H1 (cell line): Measurements from ENCODE around the gene PRLH. TPM values are rescaled to one million over a fixed set of nuclear protein-coding genes. Genes with fewer than 3 reads are reported as not detected.

Experiments used
- CTCF ChIA-PET: fragments of 300-600 bp; sonication (Branson Sonifier 250); formaldehyde crosslinking; loops from one replicate; lab custom pipeline; 2021; ENCODE audit not compliant: partially characterized antibody; lab: Charles Lee
- POLR2A ChIA-PET: fragments of 300-600 bp; sonication (Branson Sonifier 250); formaldehyde crosslinking; loops from one replicate; lab custom pipeline; 2021; ENCODE audit warnings: inconsistent platforms; ENCODE audit not compliant: partially characterized antibody; lab: Charles Lee
- DNase-seq, 2 experiments: peaks; one replicate each; pipeline versions ENCODE4 v3.0.0 to v3.0.0-alpha.2; 2010 to 2022; ENCODE audit warnings: low spot score in 2 of 2, low read depth in 1 of 2, mixed read lengths in 1 of 2
- FAIRE-seq: peaks from 2 replicates; lab custom pipeline; 2011; peaks lifted over from hg19 to GRCh38; lab: Jason Lieb, UNC
- H2AFZ ChIP-seq: 2 replicates; pipeline ENCODE4 v1.8.1; 2012; ENCODE audit warnings: low read length, inconsistent platforms
- H2AK5ac ChIP-seq: 2 replicates; pipeline ENCODE4 v1.6.1; 2013; ENCODE audit warnings: low read depth, low read length
- H2BK120ac ChIP-seq: replicated peaks from 2 replicates; pipeline ENCODE3; 2013; ENCODE audit warnings: low read depth, low read length, inconsistent platforms
- H2BK12ac ChIP-seq: 2 replicates; pipeline ENCODE4 v1.6.1; 2013; ENCODE audit warnings: low read depth, low read length
- H2BK15ac ChIP-seq: 2 replicates; pipeline ENCODE4 v1.6.1; 2013; ENCODE audit warnings: low read length
- H2BK20ac ChIP-seq: 2 replicates; pipeline ENCODE4 v1.6.1; 2013; ENCODE audit warnings: low read length
- H2BK5ac ChIP-seq: 2 replicates; pipeline ENCODE4 v1.6.1; 2013; ENCODE audit warnings: low read depth, low read length
- H3K14ac ChIP-seq: 2 replicates; pipeline ENCODE4 v1.6.1; 2013; ENCODE audit warnings: inconsistent platforms; ENCODE audit not compliant: insufficient read length
- H3K18ac ChIP-seq: 2 replicates; pipeline ENCODE4 v1.6.1; 2013; ENCODE audit warnings: low read length; ENCODE audit errors: extremely low read depth
- H3K23ac ChIP-seq: 2 replicates; pipeline ENCODE4 v1.6.1; 2013; ENCODE audit warnings: inconsistent platforms; ENCODE audit not compliant: insufficient read length
- H3K23me2 ChIP-seq: 2 replicates; pipeline ENCODE4 v1.6.1; 2013; ENCODE audit warnings: low read depth, low read length
- H3K27ac ChIP-seq: 2 replicates; pipeline ENCODE4 v1.6.1; 2011; ENCODE audit warnings: low read depth, low read length, inconsistent platforms
- H3K27me3 ChIP-seq, 4 experiments: replicated peaks in 1 of 4; 1 replicate in 1 of 4; 2 replicates in 3 of 4; pipeline versions ENCODE4 v1.6.1 to v1.8.1; 2011 to 2013; ENCODE audit warnings: low read length in 3 of 4, mild to moderate bottlenecking in 3 of 4, inconsistent platforms in 2 of 4, mixed read lengths in 2 of 4, moderate library complexity in 1 of 4; ENCODE audit not compliant: control insufficient read depth in 3 of 4, insufficient read depth in 3 of 4; ENCODE audit errors: extremely low read depth in 1 of 4
- H3K36me3 ChIP-seq, 4 experiments: 2 replicates each; pipeline versions ENCODE4 v1.6.1 to v1.8.1; 2011 to 2013; ENCODE audit warnings: mild to moderate bottlenecking in 4 of 4, low read length in 3 of 4, moderate library complexity in 2 of 4, control low read depth in 1 of 4, inconsistent platforms in 1 of 4; ENCODE audit not compliant: insufficient read depth in 4 of 4, control insufficient read depth in 2 of 4
- H3K4ac ChIP-seq: replicated peaks from 2 replicates; pipeline ENCODE3; 2013; ENCODE audit warnings: low read length, low read depth, mixed read lengths, inconsistent platforms; ENCODE audit not compliant: insufficient read length
- H3K4me1 ChIP-seq, 4 experiments: replicated peaks in 1 of 4; 1 replicate in 1 of 4; 2 replicates in 3 of 4; pipeline versions ENCODE4 v1.6.1 to v1.8.1; 2011 to 2013; ENCODE audit warnings: low read length in 3 of 4, inconsistent platforms in 2 of 4, mixed read lengths in 1 of 4; ENCODE audit not compliant: insufficient read depth in 4 of 4, control insufficient read depth in 3 of 4
- H3K4me2 ChIP-seq, 2 experiments: 2 replicates each; pipeline versions ENCODE4 v1.6.1 to v1.8.1; 2011 to 2013; ENCODE audit warnings: low read depth in 2 of 2, low read length in 2 of 2, control low read depth in 1 of 2, inconsistent platforms in 1 of 2, mild to moderate bottlenecking in 1 of 2; ENCODE audit not compliant: insufficient read depth in 1 of 2
- H3K4me3 ChIP-seq, 4 experiments: fragments of 200-600, 300-600 bp in 1 of 4; sonication (generic), shearing (Covaris generic), sonication (Bioruptor Twin) in 1 of 4; 2 replicates each; pipeline versions ENCODE4 v1.5.1 to v1.8.1; 2011 to 2016; ENCODE audit warnings: low read length in 4 of 4, low read depth in 3 of 4, control low read depth in 2 of 4, inconsistent platforms in 2 of 4, mild to moderate bottlenecking in 2 of 4, mixed read lengths in 1 of 4, moderate library complexity in 1 of 4; ENCODE audit not compliant: insufficient read depth in 2 of 4; ENCODE audit errors: extremely low read depth in 1 of 4
- H3K56ac ChIP-seq: replicated peaks from 2 replicates; pipeline ENCODE3; 2013; ENCODE audit warnings: low read depth, mild to moderate bottlenecking, mixed read lengths, low read length, inconsistent platforms; ENCODE audit not compliant: insufficient read length
- H3K79me1 ChIP-seq: 2 replicates; pipeline ENCODE4 v1.6.1; 2013; ENCODE audit warnings: low read depth, low read length, control low read depth
- H3K79me2 ChIP-seq, 2 experiments: 2 replicates each; pipeline versions ENCODE4 v1.6.1 to v1.8.1; 2012 to 2013; ENCODE audit warnings: low read length in 2 of 2, mild to moderate bottlenecking in 2 of 2, inconsistent platforms in 1 of 2; ENCODE audit not compliant: insufficient read depth in 2 of 2, control insufficient read depth in 1 of 2
- H3K9ac ChIP-seq, 4 experiments: replicated peaks in 1 of 4; 1 replicate in 1 of 4; 2 replicates in 3 of 4; pipeline versions ENCODE4 v1.6.1 to v1.8.1; 2011 to 2013; ENCODE audit warnings: low read depth in 3 of 4, low read length in 3 of 4, control low read depth in 2 of 4, mild to moderate bottlenecking in 2 of 4, moderate library complexity in 2 of 4, inconsistent platforms in 1 of 4; ENCODE audit errors: extremely low read depth in 1 of 4
- H3K9me3 ChIP-seq, 2 experiments: 2 replicates each; pipeline versions ENCODE4 v1.6.1 to v1.8.1; 2012 to 2013; ENCODE audit warnings: mild to moderate bottlenecking in 2 of 2, moderate library complexity in 2 of 2, control low read depth in 1 of 2, inconsistent platforms in 1 of 2, low read depth in 1 of 2, low read length in 1 of 2, mixed read lengths in 1 of 2; ENCODE audit not compliant: insufficient read depth in 2 of 2
- H4K20me1 ChIP-seq, 2 experiments: replicated peaks in 1 of 2; 2 replicates each; pipeline versions ENCODE3 to v1.8.1; 2011 to 2013; ENCODE audit warnings: inconsistent platforms in 2 of 2, low read length in 2 of 2, mild to moderate bottlenecking in 1 of 2; ENCODE audit not compliant: insufficient read depth in 2 of 2, control insufficient read depth in 1 of 2
- H4K5ac ChIP-seq: 2 replicates; pipeline ENCODE4 v1.6.1; 2013; ENCODE audit warnings: low read length, low read depth, mixed read lengths, inconsistent platforms; ENCODE audit not compliant: insufficient read length
- H4K8ac ChIP-seq: 2 replicates; pipeline ENCODE4 v1.8.0; 2013; ENCODE audit warnings: mild to moderate bottlenecking, moderate library complexity, low read length, inconsistent platforms; ENCODE audit not compliant: insufficient read depth; ENCODE audit errors: extremely low read depth
- H4K91ac ChIP-seq: replicated peaks from 2 replicates; pipeline ENCODE3; 2013; ENCODE audit warnings: low read length, mixed read lengths, inconsistent platforms; ENCODE audit not compliant: insufficient read length
- CBX8 ChIP-seq: fragments of 300-800, 300-1000 bp; sonication (generic); IDR thresholded peaks from 2 replicates; pipeline ENCODE4 v1.7.1; 2016; ENCODE audit warnings: low read depth, low read length, borderline replicate concordance
- CHD1 ChIP-seq: IDR thresholded peaks from 2 replicates; pipeline ENCODE4 v1.6.1; 2012; ENCODE audit warnings: low read depth, low read length, improper control_type of control experiment
- CTBP2 ChIP-seq: IDR thresholded peaks from 2 replicates; pipeline ENCODE4 v1.7.0; 2011; ENCODE audit warnings: borderline replicate concordance, mild to moderate bottlenecking, moderate library complexity, mixed read lengths, low read length; ENCODE audit not compliant: insufficient read depth, insufficient read length
- EP300 ChIP-seq, 2 experiments: IDR thresholded peaks; 1 replicate in 1 of 2; 2 replicates in 1 of 2; pipeline ENCODE4 v1.6.1; 2011 to 2012; ENCODE audit warnings: low read depth in 2 of 2, low read length in 2 of 2, mild to moderate bottlenecking in 2 of 2, borderline replicate concordance in 1 of 2, inconsistent platforms in 1 of 2, moderate library complexity in 1 of 2
- EZH2 ChIP-seq: fragments of 200-600 bp; sonication (generic); IDR thresholded peaks from 2 replicates; pipeline ENCODE4 v1.7.1; 2012; ENCODE audit warnings: low read depth, mild to moderate bottlenecking, moderate library complexity, low read length, inconsistent platforms; ENCODE audit not compliant: severe bottlenecking
- GABPA ChIP-seq: IDR thresholded peaks from 2 replicates; pipeline ENCODE4 v1.6.1; 2011; ENCODE audit warnings: mild to moderate bottlenecking, low read length, moderate library complexity, borderline replicate concordance; ENCODE audit not compliant: insufficient read depth
- KDM1A ChIP-seq: fragments of 200-600, 300-600 bp; sonication (generic); IDR thresholded peaks from 2 replicates; pipeline ENCODE4 v1.7.1; 2016; ENCODE audit warnings: mild to moderate bottlenecking, low read length, borderline replicate concordance
- KDM4A ChIP-seq: IDR thresholded peaks from one replicate; pipeline ENCODE4 v1.7.1; 2012; ENCODE audit warnings: low read depth, mild to moderate bottlenecking, moderate library complexity, low read length, inconsistent platforms; ENCODE audit not compliant: severe bottlenecking
- NANOG ChIP-seq: IDR thresholded peaks from 2 replicates; pipeline ENCODE4 v1.6.1; 2011; ENCODE audit warnings: low read length, low read depth, mild to moderate bottlenecking, inconsistent platforms; ENCODE audit not compliant: insufficient read depth, poor library complexity, severe bottlenecking
- SIRT6 ChIP-seq: IDR thresholded peaks from one replicate; pipeline ENCODE4 v1.7.1; 2012; ENCODE audit warnings: low read length, inconsistent platforms
- SP4 ChIP-seq: IDR thresholded peaks from 2 replicates; pipeline ENCODE4 v1.6.1; 2012; ENCODE audit warnings: low read length, inconsistent platforms
- SUZ12 ChIP-seq: fragments of 200-600 bp; sonication (generic); IDR thresholded peaks from 2 replicates; pipeline ENCODE4 v1.6.1; 2012; ENCODE audit warnings: mild to moderate bottlenecking, inconsistent platforms, low read length, moderate library complexity, mixed read lengths
- TBP ChIP-seq: IDR thresholded peaks from 2 replicates; pipeline ENCODE4 v1.6.1; 2011; ENCODE audit warnings: low read depth, low read length, improper control_type of control experiment
- WGBS, 2 experiments: shearing (Covaris generic) in 1 of 2; methylation state at CpG; one replicate each; pipeline versions ENCODE4 v1.1.6 to v1.1.7; 2013 to 2015; ENCODE audit warnings: low lambda C conversion rate in 2 of 2, mixed read lengths in 2 of 2, inconsistent platforms in 1 of 2, low coverage in 1 of 2, missing lambda C conversion rate in 1 of 2; ENCODE audit not compliant: insufficient replicate concordance in 2 of 2, insufficient coverage in 1 of 2, insufficient read length in 1 of 2; ENCODE audit errors: extremely low coverage in 1 of 2, missing lambda C conversion rate in 1 of 2; 5-methylcytosine and 5-hydroxymethylcytosine counted together
- polyA plus RNA-seq, 7 experiments: library from polyadenylated mRNA; depleted of rRNA in 3 of 7; stranded (reverse) in 5 of 7; unstranded in 2 of 7; fragments of >200 nt in 5 of 7; fragments of 200-250 nt in 2 of 7; gene quantifications; 1 replicate in 5 of 7; 2 replicates in 1 of 7; 4 replicates in 1 of 7; pipeline versions ENCODE4 v1.2.1 to v1.2.3, GENCODE V29; 2011 to 2013; ENCODE audit warnings: missing spikeins in 2 of 7, mixed read lengths in 2 of 7
- total RNA-seq: library from RNA; stranded (reverse); fragmentation: NEBNext Ultra II Directional; extraction: Animal tissue kit (Norgen Biotek cat#: 25700); gene quantifications from 2 replicates; pipeline ENCODE4 v1.2.1, GENCODE V29; 2021

Gene PRLH
- total and polyA plus RNA-seq, 2 of the 8 experiments (the other 6 are each of a cell fraction or from before 2014, with no cell fraction given), result not detected

- Histone ChIP-seq H2BK120ac (no peak overlapping the region), H3K9ac (no peak overlapping the region), H2BK12ac (no peak overlapping the region), H2BK15ac (no peak overlapping the region), H3K4me1 (peaks cover 0 to 14% (median 6%) of the 10 kb centered on the region in 4 experiments; a peak in 5 of 7 replicates), H3K23ac (no peak overlapping the region), H3K14ac (no peak overlapping the region), H4K8ac (no peak overlapping the region), H3K18ac (no peak overlapping the region), H3K36me3 (peaks cover 0 to 5% (median 1%) of the 10 kb centered on the region in 4 experiments; a peak in 2 of 8 replicates), H3K79me1 (no peaks in the 10 kb centered on the region; the same call in 1 of the 2 replicates), H3K79me2 (no peaks in the 10 kb centered on the region), H2AK5ac (no peak overlapping the region), H3K27ac (no peak overlapping the region), H3K23me2 (no peaks in the 10 kb centered on the region; the same call in 1 of the 2 replicates), H2AFZ (no peak overlapping the region), H3K4me3 (no peak overlapping the region), H4K20me1 (peaks cover 0 to 3% of the 10 kb centered on the region in 2 experiments), H3K9me3 (no peaks in the 10 kb centered on the region), H3K56ac (no peak overlapping the region), H4K91ac (no peak overlapping the region), H2BK20ac (no peak overlapping the region), H3K4ac (no peak overlapping the region), H3K27me3 (no peaks in the 10 kb centered on the region), H4K5ac (no peak overlapping the region), H3K4me2 (no peak overlapping the region), H2BK5ac (0 out of 2 replicates have a peak overlapping the region, but pooled peaks have one; percentile 8)
- DNase-seq, result no peak
- ChIA-PET CTCF (interaction anchor here (0.6 to 8.1 kb wide), 8 partner anchors 13 to 110 kb away, joined by 3 to 107 read pairs (median 4); partner anchors contain the start of gene RAB17), POLR2A (interaction anchor here (0.7 to 2.3 kb wide), 6 partner anchors 8 to 50 kb away, joined by 3 to 9 read pairs (median 5); partner anchors contain the start of gene LRRFIP1)
- WGBS, 2 experiments, result 89% methylated on average over 9 of the region's 9 CpGs; no CpG with 5 or more reads in 1 of the 2 experiments
- FAIRE-seq, result no peak
- no peak for TF ChIP-seq SIRT6
- no peak for TF ChIP-seq EP300 (IDR thresholded peaks at IDR 0.05; ENCODE audit: borderline replicate concordance in 1 of 2, low read depth in 2 of 2, low read length in 2 of 2)
- TF ChIP-seq SUZ12, result no peak
- TF ChIP-seq NANOG, result no peak
- no peak for TF ChIP-seq EZH2
- TF ChIP-seq GABPA, result no peak
- no peak for TF ChIP-seq KDM1A
- no peak for TF ChIP-seq CTBP2
- TF ChIP-seq KDM4A, result no peak
- TF ChIP-seq SP4, result no peak
- TF ChIP-seq CBX8, result no peak
- no peak for TF ChIP-seq TBP
- TF ChIP-seq CHD1, result no peak
Measured at GRCh38 chr2:237576974-237577373, 10.6 kb downstream of the PRLH start.
